K562 (cell line): Measurements from ENCODE around the gene UMAD1.

ENCODE experiments used
- COPS2 ChIP-seq: fragments of 450-650 bp; conservative IDR thresholded peaks from 2 replicates; pipeline ENCODE4 v1.6.1; 2016; ENCODE audit warnings: mild to moderate bottlenecking, moderate library complexity
- CTCF ChIP-seq, 3 experiments: IDR thresholded peaks in 2 of 3; conservative IDR thresholded peaks in 1 of 3; 2 replicates each; pipeline ENCODE4 v1.5.1; 2011 to 2012; ENCODE audit warnings: low read length in 3 of 3, mild to moderate bottlenecking in 3 of 3, control low read depth in 2 of 3, improper control_type of control experiment in 1 of 3, inconsistent platforms in 1 of 3, low read depth in 1 of 3, mixed read lengths in 1 of 3, moderate library complexity in 1 of 3; ENCODE audit not compliant: insufficient read depth in 2 of 3
- JUN ChIP-seq, 2 experiments: sonication (generic) in 1 of 2; formaldehyde crosslinking in 1 of 2; IDR thresholded peaks; 2 replicates each; pipeline versions ENCODE4 v1.6.1 to v1.8.0; 2012 to 2022; ENCODE audit warnings: borderline replicate concordance in 2 of 2, mild to moderate bottlenecking in 2 of 2, improper control_type of control experiment in 1 of 2, low read depth in 1 of 2, low read length in 1 of 2, missing genetic modification reagents in 1 of 2
- MAFK ChIP-seq: IDR thresholded peaks from 2 replicates; pipeline ENCODE4 v1.6.1; 2011; ENCODE audit warnings: low read length, improper control_type of control experiment
- MTA2 ChIP-seq: fragments of 450-650 bp; IDR thresholded peaks from 2 replicates; pipeline ENCODE4 v1.6.1; 2016; ENCODE audit warnings: low read depth
- MTA3 ChIP-seq: fragments of 450-650 bp; formaldehyde crosslinking; IDR thresholded peaks from 2 replicates; pipeline ENCODE4 v1.6.1; 2017; ENCODE audit warnings: mild to moderate bottlenecking, borderline replicate concordance
- RBM15 ChIP-seq: fragments of 200-400 bp; formaldehyde crosslinking; IDR thresholded peaks from 2 replicates; pipeline ENCODE4 v1.6.1; 2018; ENCODE audit warnings: mild to moderate bottlenecking, low read length, moderate library complexity; ENCODE audit not compliant: insufficient read depth
- ZNF224 ChIP-seq: sonication (generic); formaldehyde crosslinking; IDR thresholded peaks from 2 replicates; pipeline ENCODE4 v1.8.0; 2022; ENCODE audit warnings: mild to moderate bottlenecking, missing genetic modification reagents
- TF ChIP-seq, protein P1 (sequence below): fragments of 250-450 bp; sonication (Bioruptor Pico); IDR thresholded peaks from 2 replicates; pipeline ENCODE4 v1.8.0; 2022; ENCODE audit warnings: moderate library complexity, mild to moderate bottlenecking, inconsistent platforms
- TF ChIP-seq, protein P2 (sequence below): fragments of 200-600 bp; sonication (generic); IDR thresholded peaks from one replicate; pipeline ENCODE4 v1.6.1; 2012; ENCODE audit warnings: mild to moderate bottlenecking, low read depth, low read length, inconsistent platforms

DNA sequence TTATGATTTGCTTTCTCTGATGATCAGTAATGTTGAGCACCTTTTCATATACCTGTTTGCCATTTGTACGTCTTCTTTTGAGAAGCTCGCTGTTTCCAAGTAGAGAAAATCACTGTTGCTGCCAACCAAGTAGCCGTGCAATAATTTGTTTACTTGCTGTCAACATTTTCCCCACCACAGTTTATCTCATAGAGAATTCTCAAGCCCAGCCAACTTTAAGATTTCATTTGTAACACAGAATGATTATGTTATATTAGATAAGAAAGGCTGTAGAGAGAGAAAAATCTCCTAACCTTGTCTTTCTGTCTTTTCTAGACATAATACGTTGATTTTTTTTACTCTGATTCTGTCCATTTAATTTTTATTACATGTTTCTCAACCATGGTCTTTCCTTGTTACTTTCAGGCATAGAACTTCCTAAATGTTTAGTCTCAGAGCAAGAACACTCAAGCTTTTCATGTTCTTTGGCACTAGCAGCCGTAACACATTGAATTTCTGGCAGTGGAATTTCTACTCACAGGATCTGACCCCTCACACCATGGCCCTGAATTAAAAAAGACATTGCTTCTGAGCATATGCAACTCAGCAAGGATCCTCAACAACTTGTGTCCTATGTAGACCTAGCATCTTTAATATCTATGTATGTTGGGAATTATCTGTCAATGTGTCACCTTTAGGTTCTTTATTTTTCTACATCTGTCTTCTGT is 54.7 kb downstream of the UMAD1 start:
- TF ChIP-seq MAFK (no peak), MTA2 (no peak), MTA3 (no peak), RBM15 (no peak), CTCF (IDR thresholded peaks at IDR 0.05 in 2 of 3, conservative IDR thresholded peaks at IDR 0.05 in 1 of 3; ENCODE audit: insufficient read depth in 2 of 3, low read depth in 1 of 3, low read length in 3 of 3) (no peak), COPS2 (no peak), ZNF224 (CRISPR knock-in tag) (no peak), JUN (IDR thresholded peaks at IDR 0.05; ENCODE audit: borderline replicate concordance, low read depth, low read length) (no peak), JUN (CRISPR knock-in tag; IDR thresholded peaks at IDR 0.05; ENCODE audit: borderline replicate concordance) (no peak)
- TF ChIP-seq, protein P1, sequence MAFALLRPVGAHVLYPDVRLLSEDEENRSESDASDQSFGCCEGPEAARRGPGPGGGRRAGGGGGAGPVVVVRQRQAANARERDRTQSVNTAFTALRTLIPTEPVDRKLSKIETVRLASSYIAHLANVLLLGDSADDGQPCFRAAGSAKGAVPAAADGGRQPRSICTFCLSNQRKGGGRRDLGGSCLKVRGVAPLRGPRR (CRISPR knock-in tag): no peak
- TF ChIP-seq, protein P2, sequence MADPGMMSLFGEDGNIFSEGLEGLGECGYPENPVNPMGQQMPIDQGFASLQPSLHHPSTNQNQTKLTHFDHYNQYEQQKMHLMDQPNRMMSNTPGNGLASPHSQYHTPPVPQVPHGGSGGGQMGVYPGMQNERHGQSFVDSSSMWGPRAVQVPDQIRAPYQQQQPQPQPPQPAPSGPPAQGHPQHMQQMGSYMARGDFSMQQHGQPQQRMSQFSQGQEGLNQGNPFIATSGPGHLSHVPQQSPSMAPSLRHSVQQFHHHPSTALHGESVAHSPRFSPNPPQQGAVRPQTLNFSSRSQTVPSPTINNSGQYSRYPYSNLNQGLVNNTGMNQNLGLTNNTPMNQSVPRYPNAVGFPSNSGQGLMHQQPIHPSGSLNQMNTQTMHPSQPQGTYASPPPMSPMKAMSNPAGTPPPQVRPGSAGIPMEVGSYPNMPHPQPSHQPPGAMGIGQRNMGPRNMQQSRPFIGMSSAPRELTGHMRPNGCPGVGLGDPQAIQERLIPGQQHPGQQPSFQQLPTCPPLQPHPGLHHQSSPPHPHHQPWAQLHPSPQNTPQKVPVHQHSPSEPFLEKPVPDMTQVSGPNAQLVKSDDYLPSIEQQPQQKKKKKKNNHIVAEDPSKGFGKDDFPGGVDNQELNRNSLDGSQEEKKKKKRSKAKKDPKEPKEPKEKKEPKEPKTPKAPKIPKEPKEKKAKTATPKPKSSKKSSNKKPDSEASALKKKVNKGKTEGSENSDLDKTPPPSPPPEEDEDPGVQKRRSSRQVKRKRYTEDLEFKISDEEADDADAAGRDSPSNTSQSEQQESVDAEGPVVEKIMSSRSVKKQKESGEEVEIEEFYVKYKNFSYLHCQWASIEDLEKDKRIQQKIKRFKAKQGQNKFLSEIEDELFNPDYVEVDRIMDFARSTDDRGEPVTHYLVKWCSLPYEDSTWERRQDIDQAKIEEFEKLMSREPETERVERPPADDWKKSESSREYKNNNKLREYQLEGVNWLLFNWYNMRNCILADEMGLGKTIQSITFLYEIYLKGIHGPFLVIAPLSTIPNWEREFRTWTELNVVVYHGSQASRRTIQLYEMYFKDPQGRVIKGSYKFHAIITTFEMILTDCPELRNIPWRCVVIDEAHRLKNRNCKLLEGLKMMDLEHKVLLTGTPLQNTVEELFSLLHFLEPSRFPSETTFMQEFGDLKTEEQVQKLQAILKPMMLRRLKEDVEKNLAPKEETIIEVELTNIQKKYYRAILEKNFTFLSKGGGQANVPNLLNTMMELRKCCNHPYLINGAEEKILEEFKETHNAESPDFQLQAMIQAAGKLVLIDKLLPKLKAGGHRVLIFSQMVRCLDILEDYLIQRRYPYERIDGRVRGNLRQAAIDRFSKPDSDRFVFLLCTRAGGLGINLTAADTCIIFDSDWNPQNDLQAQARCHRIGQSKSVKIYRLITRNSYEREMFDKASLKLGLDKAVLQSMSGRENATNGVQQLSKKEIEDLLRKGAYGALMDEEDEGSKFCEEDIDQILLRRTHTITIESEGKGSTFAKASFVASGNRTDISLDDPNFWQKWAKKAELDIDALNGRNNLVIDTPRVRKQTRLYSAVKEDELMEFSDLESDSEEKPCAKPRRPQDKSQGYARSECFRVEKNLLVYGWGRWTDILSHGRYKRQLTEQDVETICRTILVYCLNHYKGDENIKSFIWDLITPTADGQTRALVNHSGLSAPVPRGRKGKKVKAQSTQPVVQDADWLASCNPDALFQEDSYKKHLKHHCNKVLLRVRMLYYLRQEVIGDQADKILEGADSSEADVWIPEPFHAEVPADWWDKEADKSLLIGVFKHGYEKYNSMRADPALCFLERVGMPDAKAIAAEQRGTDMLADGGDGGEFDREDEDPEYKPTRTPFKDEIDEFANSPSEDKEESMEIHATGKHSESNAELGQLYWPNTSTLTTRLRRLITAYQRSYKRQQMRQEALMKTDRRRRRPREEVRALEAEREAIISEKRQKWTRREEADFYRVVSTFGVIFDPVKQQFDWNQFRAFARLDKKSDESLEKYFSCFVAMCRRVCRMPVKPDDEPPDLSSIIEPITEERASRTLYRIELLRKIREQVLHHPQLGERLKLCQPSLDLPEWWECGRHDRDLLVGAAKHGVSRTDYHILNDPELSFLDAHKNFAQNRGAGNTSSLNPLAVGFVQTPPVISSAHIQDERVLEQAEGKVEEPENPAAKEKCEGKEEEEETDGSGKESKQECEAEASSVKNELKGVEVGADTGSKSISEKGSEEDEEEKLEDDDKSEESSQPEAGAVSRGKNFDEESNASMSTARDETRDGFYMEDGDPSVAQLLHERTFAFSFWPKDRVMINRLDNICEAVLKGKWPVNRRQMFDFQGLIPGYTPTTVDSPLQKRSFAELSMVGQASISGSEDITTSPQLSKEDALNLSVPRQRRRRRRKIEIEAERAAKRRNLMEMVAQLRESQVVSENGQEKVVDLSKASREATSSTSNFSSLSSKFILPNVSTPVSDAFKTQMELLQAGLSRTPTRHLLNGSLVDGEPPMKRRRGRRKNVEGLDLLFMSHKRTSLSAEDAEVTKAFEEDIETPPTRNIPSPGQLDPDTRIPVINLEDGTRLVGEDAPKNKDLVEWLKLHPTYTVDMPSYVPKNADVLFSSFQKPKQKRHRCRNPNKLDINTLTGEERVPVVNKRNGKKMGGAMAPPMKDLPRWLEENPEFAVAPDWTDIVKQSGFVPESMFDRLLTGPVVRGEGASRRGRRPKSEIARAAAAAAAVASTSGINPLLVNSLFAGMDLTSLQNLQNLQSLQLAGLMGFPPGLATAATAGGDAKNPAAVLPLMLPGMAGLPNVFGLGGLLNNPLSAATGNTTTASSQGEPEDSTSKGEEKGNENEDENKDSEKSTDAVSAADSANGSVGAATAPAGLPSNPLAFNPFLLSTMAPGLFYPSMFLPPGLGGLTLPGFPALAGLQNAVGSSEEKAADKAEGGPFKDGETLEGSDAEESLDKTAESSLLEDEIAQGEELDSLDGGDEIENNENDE: no peak
